AG04450 (cell line): ENCODE measurements around the gene FMC1. TPM values are rescaled to one million over a fixed set of nuclear protein-coding genes. Genes with fewer than 3 reads are reported as not detected.
A peak's percentile ranks its signal among the peaks of the same experiment; 100 is the strongest.

Source experiments
- CTCF ChIA-PET: fragments of 300-600, 350-600 bp; formaldehyde crosslinking; extraction: SDS; loops from one replicate; lab custom pipeline; 2022; ENCODE audit warnings: antibody characterized with exemption, inconsistent platforms; lab: Charles Lee
- POLR2A ChIA-PET: fragments of 350-600 bp; formaldehyde crosslinking; extraction: SDS; loops from one replicate; lab custom pipeline; 2021; ENCODE audit warnings: antibody characterized with exemption, inconsistent platforms; lab: Yijun Ruan, JAX
- DNase-seq: peaks from one replicate; pipeline ENCODE4 v3.0.0-alpha.2; 2011; ENCODE audit warnings: low read depth, low spot score
- H3K27ac ChIP-seq: one replicate; pipeline ENCODE4 v1.5.1; 2012; ENCODE audit warnings: low read depth, low read length, control low read depth
- H3K27me3 ChIP-seq: one replicate; pipeline ENCODE4 v1.6.0; 2012; ENCODE audit warnings: low read length; ENCODE audit not compliant: control insufficient read depth, insufficient read depth
- H3K4me3 ChIP-seq: 2 replicates; pipeline ENCODE4 v1.5.1; 2011; ENCODE audit warnings: mild to moderate bottlenecking, low read depth, low read length, control low read depth
- H3K9me3 ChIP-seq: 2 replicates; pipeline ENCODE4 v1.5.1; 2012; ENCODE audit warnings: low read length; ENCODE audit not compliant: control insufficient read depth, insufficient read depth
- polyA plus RNA-seq: library from polyadenylated mRNA; depleted of rRNA; stranded (reverse); fragments of >200 nt; gene quantifications from 2 replicates; pipeline ENCODE4 v1.2.3, GENCODE V29; 2011
- TF ChIP-seq, protein P1 (sequence below): IDR thresholded peaks from 2 replicates; pipeline ENCODE4 v1.5.1; 2011; ENCODE audit warnings: low read depth, low read length, control low read depth, inconsistent platforms

FMC1 gene
- polyA plus RNA-seq, 1 experiment, result 8.8 TPM

DNA sequence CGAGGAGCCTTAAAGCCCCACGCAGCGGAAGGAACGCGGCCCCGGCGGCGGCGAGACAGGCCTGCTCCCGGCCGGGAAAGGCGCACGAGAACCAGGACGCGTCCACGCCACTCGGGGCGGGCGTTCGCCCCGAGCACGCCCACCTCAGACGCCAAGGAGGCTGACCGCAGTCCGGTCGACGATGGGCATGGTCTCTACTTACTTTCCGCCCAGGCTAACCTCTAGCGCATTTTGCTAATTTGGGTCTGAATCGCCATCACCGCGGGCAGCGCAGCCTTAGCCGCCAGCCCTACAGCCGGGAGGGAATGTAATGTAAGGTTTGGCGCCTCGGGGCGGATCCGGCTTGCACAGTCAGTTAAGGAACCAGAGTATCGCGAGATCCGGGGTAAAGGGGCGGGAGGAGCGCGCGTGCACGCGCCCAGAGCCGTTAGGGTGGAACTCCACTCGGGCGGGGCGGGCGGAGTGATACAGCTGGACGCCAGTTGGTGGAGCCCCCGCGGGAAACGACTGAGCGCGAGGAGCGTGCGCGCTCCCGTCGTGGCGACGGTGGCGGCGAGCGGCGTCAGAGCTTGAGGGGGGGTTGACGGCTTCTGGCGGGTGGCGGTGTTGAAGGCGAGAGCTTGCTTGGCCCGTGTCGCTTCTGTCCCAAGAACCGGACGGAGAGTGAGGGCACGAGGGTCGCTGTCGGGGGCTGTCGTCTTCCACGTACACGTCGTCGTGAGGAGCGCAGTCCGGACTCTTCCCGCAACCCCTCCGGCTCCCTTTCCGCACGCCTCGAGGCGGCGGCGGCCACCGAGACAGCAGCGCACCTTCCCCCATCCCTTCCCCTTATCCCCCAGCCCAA lies 18.5 kb downstream of the FMC1 start, which contains the start of gene LUC7L2:
TSS of gene LUC7L2 (plus strand) at position 529 of the 844 bp plus-strand sequence. CDS start 368 bp downstream, outside the sequence.
- Histone ChIP-seq H3K4me3 (peak within 1 kb of the TSS; percentile 99), H3K27ac (peak within 1 kb of the TSS; percentile 99), H3K27me3 (no peaks in the 10 kb centered on the region), H3K9me3 (peaks cover 4% of the 10 kb centered on the region; the same call in 1 of the 2 replicates)
- DNase-seq, result peak; percentile 95
- TF ChIP-seq, protein P1, sequence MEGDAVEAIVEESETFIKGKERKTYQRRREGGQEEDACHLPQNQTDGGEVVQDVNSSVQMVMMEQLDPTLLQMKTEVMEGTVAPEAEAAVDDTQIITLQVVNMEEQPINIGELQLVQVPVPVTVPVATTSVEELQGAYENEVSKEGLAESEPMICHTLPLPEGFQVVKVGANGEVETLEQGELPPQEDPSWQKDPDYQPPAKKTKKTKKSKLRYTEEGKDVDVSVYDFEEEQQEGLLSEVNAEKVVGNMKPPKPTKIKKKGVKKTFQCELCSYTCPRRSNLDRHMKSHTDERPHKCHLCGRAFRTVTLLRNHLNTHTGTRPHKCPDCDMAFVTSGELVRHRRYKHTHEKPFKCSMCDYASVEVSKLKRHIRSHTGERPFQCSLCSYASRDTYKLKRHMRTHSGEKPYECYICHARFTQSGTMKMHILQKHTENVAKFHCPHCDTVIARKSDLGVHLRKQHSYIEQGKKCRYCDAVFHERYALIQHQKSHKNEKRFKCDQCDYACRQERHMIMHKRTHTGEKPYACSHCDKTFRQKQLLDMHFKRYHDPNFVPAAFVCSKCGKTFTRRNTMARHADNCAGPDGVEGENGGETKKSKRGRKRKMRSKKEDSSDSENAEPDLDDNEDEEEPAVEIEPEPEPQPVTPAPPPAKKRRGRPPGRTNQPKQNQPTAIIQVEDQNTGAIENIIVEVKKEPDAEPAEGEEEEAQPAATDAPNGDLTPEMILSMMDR, result no peak
- ChIA-PET CTCF (interaction anchor here (0.6 to 1.7 kb wide), 2 partner anchors 14 to 217 kb away, joined by 4 read pairs; no protein-coding TSS in a partner anchor), POLR2A (interaction anchor here (0.6 to 1.0 kb wide), 8 partner anchors 10 to 916 kb away, joined by 3 to 8 read pairs (median 4); partner anchors contain the start of gene FMC1)

DNA sequence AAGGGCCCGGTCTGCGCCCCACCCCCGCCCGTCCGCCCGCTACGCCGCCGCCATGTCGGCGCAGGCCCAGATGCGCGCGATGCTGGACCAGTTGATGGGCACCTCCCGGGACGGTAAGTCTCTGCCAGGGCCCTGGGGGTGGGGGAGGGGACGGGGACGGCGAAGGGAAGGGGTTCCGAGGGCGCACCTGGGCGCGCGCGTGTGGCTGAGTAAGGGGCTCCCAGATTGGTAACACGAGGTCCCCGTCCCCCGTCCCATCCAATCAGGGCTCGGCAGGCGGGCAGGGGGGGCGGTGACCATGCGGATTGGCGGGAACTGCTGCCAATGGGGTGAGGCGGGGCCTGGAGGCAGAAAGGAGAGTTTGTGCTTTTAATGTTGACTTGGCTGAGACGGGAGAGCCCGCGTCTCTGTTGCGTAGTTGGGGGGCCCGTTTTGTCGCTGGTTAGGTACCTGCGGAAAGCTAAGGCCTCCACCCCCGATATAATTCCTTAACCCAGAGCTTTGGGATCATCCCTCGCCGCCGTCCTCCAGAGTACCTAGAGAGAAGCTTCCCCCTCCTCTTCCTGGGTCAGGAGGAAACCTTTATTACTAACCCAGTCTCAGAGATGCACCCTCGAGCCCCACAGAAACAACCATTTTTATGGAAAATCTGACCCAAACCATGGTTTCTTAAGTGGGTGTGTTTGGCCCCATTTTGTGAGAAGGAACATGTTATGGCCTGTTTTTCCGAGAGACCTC lies 19.2 kb downstream of the FMC1 start:
- Histone ChIP-seq H3K9me3 (peaks cover 4% of the 10 kb centered on the region; the same call in 1 of the 2 replicates), H3K27ac (peak overlapping the region; percentile 99), H3K27me3 (no peaks in the 10 kb centered on the region), H3K4me3 (peak overlapping the region; percentile 99)
- peak; percentile 78 for DNase-seq
- TF ChIP-seq, protein P1, result no peak
- POLR2A ChIA-PET, result interaction anchor here (0.8 to 1.0 kb wide), 5 partner anchors 9 to 130 kb away, joined by 3 to 8 read pairs (median 4); partner anchors contain the start of gene FMC1
- CTCF ChIA-PET, result interaction anchor here (0.6 to 1.7 kb wide), 2 partner anchors 14 to 216 kb away, joined by 4 read pairs; no protein-coding TSS in a partner anchor

DNA sequence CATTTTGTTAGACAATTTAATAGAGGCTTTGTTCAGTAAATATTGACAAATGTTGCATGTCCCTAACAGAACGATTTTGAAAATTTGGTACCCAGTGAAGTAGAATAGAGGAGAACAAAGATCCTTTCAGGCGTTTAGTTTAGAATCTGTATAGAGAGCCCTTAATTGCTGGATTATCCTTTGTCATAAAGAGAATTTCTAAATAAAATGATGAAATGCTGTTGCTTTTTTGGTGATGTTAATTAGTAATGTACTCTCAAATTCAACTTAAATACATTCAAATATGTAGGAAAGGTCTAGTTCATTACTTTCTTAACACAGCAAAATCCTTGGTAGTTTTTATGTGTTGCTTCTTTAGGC lies 19.8 kb downstream of the FMC1 start:
- Histone ChIP-seq H3K9me3 (peaks cover 4% of the 10 kb centered on the region; the same call in 1 of the 2 replicates), H3K27ac (no peak overlapping the region), H3K27me3 (no peaks in the 10 kb centered on the region), H3K4me3 (peak overlapping the region; percentile 99)
- CTCF ChIA-PET, result no interaction called here
- POLR2A ChIA-PET, result no interaction called here
- TF ChIP-seq, protein P1, result no peak
- DNase-seq, result no peak

DNA sequence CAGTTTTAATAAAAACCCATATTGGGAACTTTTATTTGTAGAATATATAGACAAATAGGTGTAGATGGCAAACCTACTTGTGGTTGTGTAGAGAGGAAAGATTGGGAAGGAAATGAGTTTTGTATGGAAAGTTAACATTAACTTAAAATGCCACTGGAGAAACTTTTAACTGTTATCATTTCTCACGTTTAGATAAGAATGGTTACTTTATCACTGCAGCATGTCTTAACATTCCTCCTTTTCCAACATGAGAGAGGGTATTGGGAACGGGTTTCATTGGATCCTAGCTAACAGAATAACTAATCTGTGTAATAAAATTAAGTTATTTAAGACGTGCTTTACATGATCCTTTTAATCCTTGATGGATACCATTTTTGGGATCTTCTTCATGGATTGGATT lies 20.4 kb downstream of the FMC1 start:
- TF ChIP-seq, protein P1, result no peak
- no peak for DNase-seq
- POLR2A ChIA-PET, result no interaction called here
- H3K9me3 ChIP-seq, result peaks cover 4% of the 10 kb centered on the region; the same call in 1 of the 2 replicates
- CTCF ChIA-PET, result no interaction called here
- H3K27ac ChIP-seq, result no peak overlapping the region
- H3K27me3 ChIP-seq, result no peaks in the 10 kb centered on the region
- peak overlapping the region; percentile 99 for H3K4me3 ChIP-seq
